HepG2 (cell line): ENCODE results near the gene CHID1. TPM values are rescaled to one million over a fixed set of nuclear protein-coding genes. Genes with fewer than 3 reads are reported as not detected.

Experiments used
- ATAC-seq: fragments of 200-7000 bp; cut with Tn5 transposase; 3 replicates; pipeline ENCODE4 v1.9.1; 2020; ENCODE audit warnings: mild to moderate bottlenecking, moderate library complexity
- BruUV-seq: library from RNA; stranded (reverse); fragments of 400-500 nt; replicated peaks from 2 replicates; lab custom pipeline; 2021; lab: Mats Ljungman, UMichigan
- CTCF ChIA-PET: fragments of 300-600 bp; formaldehyde crosslinking; extraction: SDS; loops from one replicate; lab custom pipeline; 2021; ENCODE audit warnings: low total read pairs, inconsistent platforms, low intra/inter-chr PET ratio; lab: Yijun Ruan, JAX
- POLR2A ChIA-PET: fragments of 350-600 bp; sonication (Branson Sonifier 250); formaldehyde crosslinking; loops from one replicate; lab custom pipeline; 2020; ENCODE audit warnings: antibody characterized with exemption, inconsistent platforms; lab: Yijun Ruan, JAX
- DNase-seq: peaks from one replicate; pipeline ENCODE4 v3.0.0-alpha.2; 2015; ENCODE audit warnings: low spot score
- FAIRE-seq: peaks from 3 replicates; lab custom pipeline; 2011; peaks lifted over from hg19 to GRCh38; lab: Jason Lieb, UNC
- H2AFZ ChIP-seq: one replicate; pipeline ENCODE4 v1.6.1; 2011; ENCODE audit warnings: low read length, inconsistent platforms
- H3K27ac ChIP-seq: fragments of 300-600 bp; 3 replicates; pipeline ENCODE4 v1.8.0; 2011; ENCODE audit warnings: mixed run types, mild to moderate bottlenecking, mixed read lengths, low read length, inconsistent platforms; ENCODE audit not compliant: insufficient read depth; ENCODE audit errors: extremely low read length
- H3K27me3 ChIP-seq, 2 experiments: fragments of 200-600 bp in 1 of 2; 2 replicates in 1 of 2; 3 replicates in 1 of 2; pipeline versions ENCODE4 v1.6.0 to v1.8.0; 2011; ENCODE audit warnings: low read length in 2 of 2, mild to moderate bottlenecking in 2 of 2, moderate library complexity in 2 of 2, inconsistent platforms in 1 of 2; ENCODE audit not compliant: insufficient read depth in 2 of 2, control insufficient read depth in 1 of 2
- H3K36me3 ChIP-seq, 2 experiments: fragments of 200-600 bp in 1 of 2; replicated peaks in 1 of 2; 2 replicates in 1 of 2; 3 replicates in 1 of 2; pipeline versions ENCODE4 v1.5.1 to v1.8.0; 2011; ENCODE audit warnings: low read length in 2 of 2, inconsistent platforms in 1 of 2; ENCODE audit not compliant: insufficient read depth in 2 of 2, control insufficient read depth in 1 of 2
- H3K4me1 ChIP-seq: 2 replicates; pipeline ENCODE4 v1.5.1; 2012; ENCODE audit warnings: low read length, inconsistent platforms; ENCODE audit not compliant: insufficient read depth
- H3K4me2 ChIP-seq: 2 replicates; pipeline ENCODE4 v1.6.0; 2011; ENCODE audit warnings: low read depth, low read length, inconsistent platforms
- H3K4me3 ChIP-seq, 3 experiments: fragments of 200-600 bp in 1 of 3; sonication (generic), shearing (Covaris generic) in 1 of 3; replicated peaks in 1 of 3; 2 replicates each; pipeline ENCODE4 v1.5.1; 2011 to 2016; ENCODE audit warnings: low read length in 3 of 3, inconsistent platforms in 2 of 3, low read depth in 2 of 3, mild to moderate bottlenecking in 2 of 3, control low read depth in 1 of 3, mixed read lengths in 1 of 3; ENCODE audit not compliant: insufficient read depth in 1 of 3
- H3K79me2 ChIP-seq: one replicate; pipeline ENCODE4 v1.6.1; 2011; ENCODE audit warnings: low read length, inconsistent platforms; ENCODE audit not compliant: insufficient read depth
- H3K9ac ChIP-seq: 2 replicates; pipeline ENCODE4 v1.6.0; 2011; ENCODE audit warnings: mild to moderate bottlenecking, low read depth, low read length, inconsistent platforms; ENCODE audit not compliant: insufficient read depth
- H3K9me3 ChIP-seq: 2 replicates; pipeline ENCODE4 v1.5.1; 2012; ENCODE audit warnings: mild to moderate bottlenecking, low read length
- H4K20me1 ChIP-seq: 2 replicates; pipeline ENCODE4 v1.6.0; 2011; ENCODE audit warnings: inconsistent platforms, mild to moderate bottlenecking, low read length, moderate library complexity; ENCODE audit not compliant: insufficient read depth
- ISX ChIP-seq: sonication (generic); formaldehyde crosslinking; conservative IDR thresholded peaks from 2 replicates; pipeline ENCODE4 v1.5.0; 2020; ENCODE audit warnings: missing genetic modification reagents
- MED1 ChIP-seq: sonication (generic); formaldehyde crosslinking; IDR thresholded peaks from 2 replicates; pipeline ENCODE4 v1.4.0; 2020; ENCODE audit warnings: missing genetic modification reagents
- MIXL1 ChIP-seq: IDR thresholded peaks from 2 replicates; pipeline ENCODE4 v1.6.1; 2016
- MXD4 ChIP-seq: IDR thresholded peaks from 2 replicates; pipeline ENCODE4 v1.6.1; 2016; ENCODE audit warnings: mild to moderate bottlenecking, missing biosample characterization, missing genetic modification reagents
- MYC ChIP-seq: sonication (generic); formaldehyde crosslinking; IDR thresholded peaks from 2 replicates; pipeline ENCODE4 v1.9.0; 2021; ENCODE audit warnings: missing genetic modification reagents, borderline replicate concordance
- NCOA2 ChIP-seq: sonication (generic); formaldehyde crosslinking; IDR thresholded peaks from 2 replicates; pipeline ENCODE4 v1.8.0; 2022; ENCODE audit warnings: inconsistent platforms
- PCBP1 ChIP-seq: fragments of 200-400 bp; formaldehyde crosslinking; IDR thresholded peaks from 2 replicates; pipeline ENCODE4 v1.6.1; 2017; ENCODE audit warnings: mild to moderate bottlenecking, low read depth, low read length, borderline replicate concordance
- PHB2 ChIP-seq: fragments of 450-650 bp; IDR thresholded peaks from 2 replicates; pipeline ENCODE4 v1.6.1; 2018; ENCODE audit not compliant: partially characterized antibody
- ZFP1 ChIP-seq: IDR thresholded peaks from 2 replicates; pipeline ENCODE4 v1.6.1; 2016
- ZNF296 ChIP-seq: sonication (generic); formaldehyde crosslinking; conservative IDR thresholded peaks from 2 replicates; pipeline ENCODE4 v1.5.0; 2020; ENCODE audit warnings: mild to moderate bottlenecking, missing genetic modification reagents
- ZNF609 ChIP-seq: sonication (generic); formaldehyde crosslinking; IDR thresholded peaks from 2 replicates; pipeline ENCODE4 v1.4.0; 2020; ENCODE audit warnings: mild to moderate bottlenecking, missing genetic modification reagents, borderline replicate concordance
- WGBS: methylation state at CpG from one replicate; pipeline ENCODE4 v1.1.6; 2017; ENCODE audit warnings: low lambda C conversion rate; 5-methylcytosine and 5-hydroxymethylcytosine counted together
- in situ Hi-C: cut with HindIII; loops from 2 replicates; pipeline ENCODE4 v1.10.0; 2017; ENCODE audit warnings: low pct_unique_long_range_greater_than_20kb; ENCODE audit not compliant: extremely low pct_ligation_motif_present
- intact Hi-C: fragments of 100-400 bp; cut with micrococcal nuclease; formaldehyde crosslinking; loops from one replicate; pipeline ENCODE4 v1.10.0; 2022; ENCODE audit not compliant: unreplicated experiment
- polyA plus RNA-seq, 8 experiments: library from polyadenylated mRNA; depleted of rRNA in 3 of 8; stranded (reverse) in 7 of 8; unstranded in 1 of 8; fragments of >200 nt; fragmentation: Illumina TruSeq in 4 of 8; extraction: Trizol in 4 of 8; gene quantifications; 2 replicates each; pipeline versions ENCODE4 v1.2.1 to v1.2.3, GENCODE V29; 2011 to 2016; ENCODE audit warnings: low read depth in 4 of 8, missing spikeins in 1 of 8, mixed read lengths in 1 of 8; ENCODE audit not compliant: insufficient read depth in 1 of 8
- total RNA-seq, 5 experiments: library from RNA; depleted of rRNA; stranded (reverse); fragments of >200 nt; fragmentation: Illumina TruSeq; extraction: Trizol; gene quantifications; 2 replicates each; pipeline ENCODE4 v1.2.3, GENCODE V29; 2016; ENCODE audit warnings: low read depth in 1 of 5
- TF ChIP-seq, protein P1 (sequence below): sonication (generic); formaldehyde crosslinking; conservative IDR thresholded peaks from 2 replicates; pipeline ENCODE4 v1.4.0; 2020; ENCODE audit warnings: missing genetic modification reagents
- TF ChIP-seq, protein P2 (sequence below): sonication (generic); formaldehyde crosslinking; IDR thresholded peaks from 2 replicates; pipeline ENCODE4 v1.5.0; 2020; ENCODE audit warnings: mild to moderate bottlenecking, missing genetic modification reagents

CHID1 gene
- total and polyA plus RNA-seq, 2 of the 13 experiments (the other 11 are each of a cell fraction or from before 2014, with no cell fraction given), result 65.1 to 93.6 TPM

GRCh38 chr11:911031-911889 is 650 bp upstream of the CHID1 start:
- FAIRE-seq, result no peak
- H3K27ac ChIP-seq, result peak overlapping the region; percentile 89
- peaks cover 30% of the 10 kb centered on the region for H3K79me2 ChIP-seq
- in situ Hi-C loops (no loop called here), intact Hi-C loops (loop anchor here (2.0 kb wide), 2 partner anchors 36 to 64 kb away; no protein-coding TSS in a partner anchor)
- WGBS, result 45% methylated on average over 28 of the region's 68 CpGs
- peak overlapping the region; percentile 71 to 92 (median 79) for H3K4me3 ChIP-seq
- H3K4me1 ChIP-seq, result peaks cover 54% of the 10 kb centered on the region
- H3K36me3 ChIP-seq, result peaks cover 0 to 6% of the 10 kb centered on the region in 2 experiments; a peak in 1 of 5 replicates
- ChIA-PET POLR2A (interaction anchor here (0.6 to 3.3 kb wide), 15 partner anchors 8 to 440 kb away, joined by 3 to 24 read pairs (median 4); partner anchors contain the start of genes AP2A2 and PNPLA2), CTCF (no interaction called here)
- no peak for DNase-seq
- H3K9ac ChIP-seq, result peak overlapping the region; percentile 82
- TSS peak; percentile 80 for BruUV-seq
- H2AFZ ChIP-seq, result no peak overlapping the region
- peak overlapping the region; percentile 95 for H3K4me2 ChIP-seq
- ATAC-seq, result peak; percentile 31
- no peaks in the 10 kb centered on the region for H4K20me1 ChIP-seq
- H3K27me3 ChIP-seq, result no peaks in the 10 kb centered on the region; a peak in 2 of 5 replicates
- H3K9me3 ChIP-seq, result no peaks in the 10 kb centered on the region
- TF ChIP-seq ZFP1 (CRISPR knock-in tag), result 0 out of 2 replicates have a peak, but pooled peaks have one; percentile 8
- no peak for TF ChIP-seq PHB2
- TF ChIP-seq PCBP1, result 0 out of 2 replicates have a peak, but pooled peaks have one; percentile 47
- TF ChIP-seq MXD4 (CRISPR knock-in tag), result peak; percentile 40; the same call in 1 of the 2 replicates
- TF ChIP-seq, protein P1, sequence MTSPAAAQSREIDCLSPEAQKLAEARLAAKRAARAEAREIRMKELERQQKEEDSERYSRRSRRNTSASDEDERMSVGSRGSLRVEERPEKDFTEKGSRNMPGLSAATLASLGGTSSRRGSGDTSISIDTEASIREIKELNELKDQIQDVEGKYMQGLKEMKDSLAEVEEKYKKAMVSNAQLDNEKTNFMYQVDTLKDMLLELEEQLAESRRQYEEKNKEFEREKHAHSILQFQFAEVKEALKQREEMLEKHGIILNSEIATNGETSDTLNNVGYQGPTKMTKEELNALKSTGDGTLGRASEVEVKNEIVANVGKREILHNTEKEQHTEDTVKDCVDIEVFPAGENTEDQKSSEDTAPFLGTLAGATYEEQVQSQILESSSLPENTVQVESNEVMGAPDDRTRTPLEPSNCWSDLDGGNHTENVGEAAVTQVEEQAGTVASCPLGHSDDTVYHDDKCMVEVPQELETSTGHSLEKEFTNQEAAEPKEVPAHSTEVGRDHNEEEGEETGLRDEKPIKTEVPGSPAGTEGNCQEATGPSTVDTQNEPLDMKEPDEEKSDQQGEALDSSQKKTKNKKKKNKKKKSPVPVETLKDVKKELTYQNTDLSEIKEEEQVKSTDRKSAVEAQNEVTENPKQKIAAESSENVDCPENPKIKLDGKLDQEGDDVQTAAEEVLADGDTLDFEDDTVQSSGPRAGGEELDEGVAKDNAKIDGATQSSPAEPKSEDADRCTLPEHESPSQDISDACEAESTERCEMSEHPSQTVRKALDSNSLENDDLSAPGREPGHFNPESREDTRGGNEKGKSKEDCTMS (CRISPR knock-in tag), result no peak
- TF ChIP-seq MIXL1 (CRISPR knock-in tag), result 0 out of 2 replicates have a peak, but pooled peaks have one; percentile 17
- TF ChIP-seq, protein P2, sequence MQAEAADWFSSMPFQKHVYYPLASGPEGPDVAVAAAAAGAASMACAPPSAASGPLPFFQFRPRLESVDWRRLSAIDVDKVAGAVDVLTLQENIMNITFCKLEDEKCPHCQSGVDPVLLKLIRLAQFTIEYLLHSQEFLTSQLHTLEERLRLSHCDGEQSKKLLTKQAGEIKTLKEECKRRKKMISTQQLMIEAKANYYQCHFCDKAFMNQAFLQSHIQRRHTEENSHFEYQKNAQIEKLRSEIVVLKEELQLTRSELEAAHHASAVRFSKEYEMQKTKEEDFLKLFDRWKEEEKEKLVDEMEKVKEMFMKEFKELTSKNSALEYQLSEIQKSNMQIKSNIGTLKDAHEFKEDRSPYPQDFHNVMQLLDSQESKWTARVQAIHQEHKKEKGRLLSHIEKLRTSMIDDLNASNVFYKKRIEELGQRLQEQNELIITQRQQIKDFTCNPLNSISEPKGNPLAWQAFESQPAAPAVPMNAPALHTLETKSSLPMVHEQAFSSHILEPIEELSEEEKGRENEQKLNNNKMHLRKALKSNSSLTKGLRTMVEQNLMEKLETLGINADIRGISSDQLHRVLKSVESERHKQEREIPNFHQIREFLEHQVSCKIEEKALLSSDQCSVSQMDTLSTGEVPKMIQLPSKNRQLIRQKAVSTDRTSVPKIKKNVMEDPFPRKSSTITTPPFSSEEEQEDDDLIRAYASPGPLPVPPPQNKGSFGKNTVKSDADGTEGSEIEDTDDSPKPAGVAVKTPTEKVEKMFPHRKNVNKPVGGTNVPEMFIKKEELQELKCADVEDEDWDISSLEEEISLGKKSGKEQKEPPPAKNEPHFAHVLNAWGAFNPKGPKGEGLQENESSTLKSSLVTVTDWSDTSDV (CRISPR knock-in tag), result 0 out of 2 replicates have a peak, but pooled peaks have one; percentile 41
- TF ChIP-seq MYC (CRISPR knock-in tag), result peak; percentile 46
- no peak for TF ChIP-seq ISX (CRISPR knock-in tag)
- TF ChIP-seq ZNF296 (CRISPR knock-in tag), result no peak
- no peak for TF ChIP-seq ZNF609
- TF ChIP-seq NCOA2 (CRISPR knock-in tag), result 0 out of 2 replicates have a peak, but pooled peaks have one; percentile 10
- TF ChIP-seq MED1, result peak; percentile 50; the same call in 1 of the 2 replicates
